ENCODE measurements around the gene GARS1. TPM values are rescaled to one million over a fixed set of nuclear protein-coding genes. Genes with fewer than 3 reads are reported as not detected.
"Not testable (repeated sequence)": the region's sequence is repeated elsewhere in the genome, so short reads cannot be mapped to it uniquely, and the experiment has no call there.

GARS1 gene
- total RNA-seq, 5 donors from 2014 or later (not counting 1 experiment from before 2014, with no cell fraction given), result 78.8 to 121 (median 114) TPM

- H3K27ac Mint-ChIP-seq, result peak overlapping the region in 1 of 2 donors; percentile 75
- ChIA-PET CTCF (interaction anchor here in 1 of 2 donors (0.6 kb wide), 1 partner anchor 292 kb away, joined by 3 read pairs; no protein-coding TSS in a partner anchor), POLR2A (no interaction called here)
- peaks cover 0 to 7% (median 3%) of the 10 kb centered on the region in 3 donors for H3K9me3 Mint-ChIP-seq
- H3K4me1 Mint-ChIP-seq, result peaks cover 0 to 6% (median 0%) of the 10 kb centered on the region in 3 donors
- Histone ChIP-seq H3K4me1 (ENCODE audit: control insufficient read depth in 1 of 2, extremely low read depth in 1 of 2, insufficient read depth in 2 of 2, low read length in 2 of 2) (no peaks in the 10 kb centered on the region), H3K27ac (ENCODE audit: low read length) (no peak overlapping the region), H3K36me3 (ENCODE audit: control insufficient read depth in 2 of 2, extremely low read depth in 1 of 2, insufficient read depth in 1 of 2, low read length in 1 of 2) (peaks cover 0 to 37% of the 10 kb centered on the region in 2 donors), H3K9me3 (no peaks in the 10 kb centered on the region), H3K27me3 (replicated peaks in 1 of 2; ENCODE audit: control insufficient read depth in 2 of 2, extremely low read depth in 1 of 2, insufficient read depth in 2 of 2, low read length in 1 of 2) (no peaks in the 10 kb centered on the region), H3K4me3 (ENCODE audit: control insufficient read depth in 1 of 2, extremely low read depth in 1 of 2, low read length in 1 of 2) (no peak overlapping the region)
- no peaks in the 10 kb centered on the region for H3K27me3 Mint-ChIP-seq
- DNase-seq (no peak), ATAC-seq (replicated peaks in 1 of 4) (no peak)
- peaks cover 31% of the 10 kb centered on the region for H3K36me3 Mint-ChIP-seq
- 92% methylated on average over 3 of the region's 4 CpGs for WGBS (ENCODE audit: insufficient coverage)
- H3K4me3 Mint-ChIP-seq, result no peak overlapping the region
These were observed 27.6 kb upstream of the GARS1 start for GRCh38 chr7:30567081-30567480.

DNA sequence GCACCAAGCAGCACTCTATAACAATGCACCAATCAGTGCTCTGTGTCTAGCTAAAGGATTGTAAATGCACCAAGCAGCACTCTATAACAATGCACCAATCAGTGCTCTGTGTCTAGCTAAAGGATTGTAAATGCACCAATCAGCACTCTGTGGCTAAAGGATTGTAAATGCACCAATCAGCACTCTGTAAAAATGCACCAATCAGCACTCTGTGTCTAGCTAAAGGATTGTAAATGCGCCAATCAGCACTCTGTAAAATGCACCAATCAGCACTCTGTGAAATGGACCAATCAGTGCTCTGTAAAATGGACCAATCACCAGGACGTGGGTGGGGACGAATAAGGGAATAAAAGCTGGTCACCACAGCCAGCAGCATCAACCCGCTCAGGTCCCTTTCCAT, 24.4 kb upstream of the GARS1 start:
- not testable (repeated sequence) for H3K9me3 Mint-ChIP-seq

GRCh38 chr7:30572212-30572841, 22.4 kb upstream of the GARS1 start:
- ChIA-PET POLR2A (no interaction called here), CTCF (no interaction called here)
- H3K9me3 ChIP-seq, result no peaks in the 10 kb centered on the region
- H3K27me3 ChIP-seq (replicated peaks in 1 of 2; ENCODE audit: control insufficient read depth in 2 of 2, extremely low read depth in 1 of 2, insufficient read depth in 2 of 2, low read length in 1 of 2), result no peaks in the 10 kb centered on the region
- H3K27ac ChIP-seq (ENCODE audit: low read length), result no peak overlapping the region
- Mint-ChIP-seq H3K27me3 (no peaks in the 10 kb centered on the region), H3K36me3 (peaks cover 36% of the 10 kb centered on the region), H3K9me3 (peaks cover 0 to 14% (median 3%) of the 10 kb centered on the region in 3 donors), H3K4me1 (no peaks in the 10 kb centered on the region), H3K27ac (no peak overlapping the region), H3K4me3 (no peak overlapping the region)
- 88% methylated on average over 3 of the region's 5 CpGs for WGBS (ENCODE audit: insufficient coverage)
- peaks cover 0 to 21% of the 10 kb centered on the region in 2 donors for H3K36me3 ChIP-seq (ENCODE audit: control insufficient read depth in 2 of 2, extremely low read depth in 1 of 2, insufficient read depth in 1 of 2, low read length in 1 of 2)
- no peak overlapping the region for H3K4me3 ChIP-seq (ENCODE audit: control insufficient read depth in 1 of 2, extremely low read depth in 1 of 2, low read length in 1 of 2)
- ATAC-seq (replicated peaks in 1 of 4), result no peak
- H3K4me1 ChIP-seq (ENCODE audit: control insufficient read depth in 1 of 2, extremely low read depth in 1 of 2, insufficient read depth in 2 of 2, low read length in 2 of 2), result no peaks in the 10 kb centered on the region
- no peak for DNase-seq

More for the DNA sequence above, 24.4 kb upstream of the GARS1 start:
- H3K27me3 ChIP-seq (replicated peaks in 1 of 2; ENCODE audit: control insufficient read depth in 2 of 2, extremely low read depth in 1 of 2, insufficient read depth in 2 of 2, low read length in 1 of 2); H3K4me3 Mint-ChIP-seq; H3K4me1 ChIP-seq (ENCODE audit: control insufficient read depth in 1 of 2, extremely low read depth in 1 of 2, insufficient read depth in 2 of 2, low read length in 2 of 2); H3K27me3 Mint-ChIP-seq; ATAC-seq (replicated peaks in 1 of 4); H3K4me3 ChIP-seq (ENCODE audit: control insufficient read depth in 1 of 2, extremely low read depth in 1 of 2, low read length in 1 of 2); H3K27ac ChIP-seq (ENCODE audit: low read length); H3K4me1 Mint-ChIP-seq; H3K9me3 ChIP-seq; H3K27ac Mint-ChIP-seq; DNase-seq: not testable (repeated sequence)
- H3K36me3 ChIP-seq (ENCODE audit: control insufficient read depth in 2 of 2, extremely low read depth in 1 of 2, insufficient read depth in 1 of 2, low read length in 1 of 2), result peaks cover 0 to 22% of the 10 kb centered on the region in 2 donors
- WGBS (ENCODE audit: insufficient coverage), result 94% methylated on average over 3 of the region's 4 CpGs
- ChIA-PET CTCF (interaction anchor here in 1 of 2 donors (0.6 kb wide), 1 partner anchor 290 kb away, joined by 5 read pairs; no protein-coding TSS in a partner anchor), POLR2A (interaction anchor here in 1 of 2 donors (0.6 kb wide), 1 partner anchor 48 kb away, joined by 3 read pairs; no protein-coding TSS in a partner anchor)
- peaks cover 28% of the 10 kb centered on the region for H3K36me3 Mint-ChIP-seq

DNA sequence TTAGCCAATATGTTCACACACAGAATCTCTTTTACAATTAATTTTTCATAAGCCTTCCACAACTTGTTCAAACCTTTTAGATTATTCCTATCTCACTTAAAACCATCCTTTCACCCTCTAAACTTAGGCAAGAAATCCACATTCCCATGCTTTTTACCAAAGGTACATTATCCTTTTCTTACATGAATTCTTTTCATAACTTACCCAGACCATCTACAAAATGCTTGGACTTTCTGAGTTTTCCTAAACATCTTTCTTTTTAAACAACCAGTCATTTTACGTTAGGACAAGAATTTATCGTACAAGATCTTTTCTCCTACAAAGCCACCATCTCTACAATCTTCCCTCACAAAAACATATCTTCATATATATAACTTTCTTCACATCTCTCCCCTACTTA, 18.8 kb upstream of the GARS1 start:
- H3K9me3 Mint-ChIP-seq, result peaks cover 0 to 9% (median 0%) of the 10 kb centered on the region in 3 donors
- Histone ChIP-seq H3K27ac (ENCODE audit: low read length) (no peak overlapping the region), H3K36me3 (ENCODE audit: control insufficient read depth in 2 of 2, extremely low read depth in 1 of 2, insufficient read depth in 1 of 2, low read length in 1 of 2) (peaks cover 0 to 29% of the 10 kb centered on the region in 2 donors), H3K27me3 (replicated peaks in 1 of 2; ENCODE audit: control insufficient read depth in 2 of 2, extremely low read depth in 1 of 2, insufficient read depth in 2 of 2, low read length in 1 of 2) (no peaks in the 10 kb centered on the region), H3K4me3 (ENCODE audit: control insufficient read depth in 1 of 2, extremely low read depth in 1 of 2, low read length in 1 of 2) (no peak overlapping the region), H3K4me1 (ENCODE audit: control insufficient read depth in 1 of 2, extremely low read depth in 1 of 2, insufficient read depth in 2 of 2, low read length in 2 of 2) (no peaks in the 10 kb centered on the region), H3K9me3 (no peaks in the 10 kb centered on the region)
- ATAC-seq (replicated peaks in 1 of 4) (no peak), DNase-seq (no peak)
- no peak overlapping the region for H3K4me3 Mint-ChIP-seq
- POLR2A ChIA-PET, result interaction anchor here in 1 of 2 donors (0.7 kb wide), 1 partner anchor 83 kb away, joined by 3 read pairs; no protein-coding TSS in a partner anchor
- no peak overlapping the region for H3K27ac Mint-ChIP-seq
- WGBS (ENCODE audit: insufficient coverage), result 94% methylated on average over 2 of the region's 2 CpGs
- H3K4me1 Mint-ChIP-seq, result peaks cover 0 to 4% (median 1%) of the 10 kb centered on the region in 3 donors
- CTCF ChIA-PET, result interaction anchor here in 1 of 2 donors (1.2 kb wide), 1 partner anchor 12 kb away, joined by 4 read pairs; no protein-coding TSS in a partner anchor
- H3K36me3 Mint-ChIP-seq, result peaks cover 56% of the 10 kb centered on the region
- H3K27me3 Mint-ChIP-seq, result no peaks in the 10 kb centered on the region

GRCh38 chr7:30583181-30583580, 11.5 kb upstream of the GARS1 start:
- H3K27ac ChIP-seq (ENCODE audit: low read length), result no peak overlapping the region
- WGBS (ENCODE audit: insufficient coverage), result no CpG with 5 or more reads among the region's 2 CpGs
- Mint-ChIP-seq H3K4me3 (no peak overlapping the region), H3K36me3 (peaks cover 62% of the 10 kb centered on the region), H3K4me1 (peaks cover 0 to 9% (median 4%) of the 10 kb centered on the region in 3 donors), H3K27me3 (no peaks in the 10 kb centered on the region), H3K9me3 (no peaks in the 10 kb centered on the region), H3K27ac (no peak overlapping the region)
- no peak overlapping the region for H3K4me3 ChIP-seq (ENCODE audit: control insufficient read depth in 1 of 2, extremely low read depth in 1 of 2, low read length in 1 of 2)
- H3K4me1 ChIP-seq (ENCODE audit: control insufficient read depth in 1 of 2, extremely low read depth in 1 of 2, insufficient read depth in 2 of 2, low read length in 2 of 2), result no peaks in the 10 kb centered on the region
- ATAC-seq (replicated peaks in 1 of 4), result no peak
- POLR2A ChIA-PET, result no interaction called here
- H3K27me3 ChIP-seq (replicated peaks in 1 of 2; ENCODE audit: control insufficient read depth in 2 of 2, extremely low read depth in 1 of 2, insufficient read depth in 2 of 2, low read length in 1 of 2), result no peaks in the 10 kb centered on the region
- peaks cover 4 to 46% of the 10 kb centered on the region in 2 donors for H3K36me3 ChIP-seq (ENCODE audit: control insufficient read depth in 2 of 2, extremely low read depth in 1 of 2, insufficient read depth in 1 of 2, low read length in 1 of 2)
- CTCF ChIA-PET, result no interaction called here
- DNase-seq, result no peak
- no peaks in the 10 kb centered on the region for H3K9me3 ChIP-seq

- H3K4me1 ChIP-seq (ENCODE audit: control insufficient read depth in 1 of 2, extremely low read depth in 1 of 2, insufficient read depth in 2 of 2, low read length in 2 of 2), result no peaks in the 10 kb centered on the region
- no peak overlapping the region for H3K27ac Mint-ChIP-seq
- ATAC-seq (replicated peaks in 1 of 4), result no peak
- no peak for DNase-seq
- H3K27ac ChIP-seq (ENCODE audit: low read length), result no peak overlapping the region
- H3K27me3 ChIP-seq (replicated peaks in 1 of 2; ENCODE audit: control insufficient read depth in 2 of 2, extremely low read depth in 1 of 2, insufficient read depth in 2 of 2, low read length in 1 of 2), result no peaks in the 10 kb centered on the region
- H3K4me1 Mint-ChIP-seq, result peaks cover 6 to 14% (median 9%) of the 10 kb centered on the region in 3 donors
- ChIA-PET POLR2A (no interaction called here), CTCF (interaction anchor here in 1 of 2 donors (0.6 kb wide), 1 partner anchor 212 kb away, joined by 8 read pairs; no protein-coding TSS in a partner anchor)
- no peaks in the 10 kb centered on the region for H3K9me3 ChIP-seq
- peaks cover 4 to 33% of the 10 kb centered on the region in 2 donors for H3K36me3 ChIP-seq (ENCODE audit: control insufficient read depth in 2 of 2, extremely low read depth in 1 of 2, insufficient read depth in 1 of 2, low read length in 1 of 2)
- no peaks in the 10 kb centered on the region for H3K27me3 Mint-ChIP-seq
- no peak overlapping the region for H3K4me3 ChIP-seq (ENCODE audit: control insufficient read depth in 1 of 2, extremely low read depth in 1 of 2, low read length in 1 of 2)
- no peaks in the 10 kb centered on the region for H3K9me3 Mint-ChIP-seq
- peaks cover 58% of the 10 kb centered on the region for H3K36me3 Mint-ChIP-seq
- no peak overlapping the region for H3K4me3 Mint-ChIP-seq
- WGBS (ENCODE audit: insufficient coverage), result 80% methylated on average over 1 of the region's 2 CpGs
These were observed 10.3 kb upstream of the GARS1 start for GRCh38 chr7:30584415-30584814.

All from T-cell (primary cell).